Activated gamma-delta T cell treated with anti-CD3 and anti-CD28 coated beads, Interleukin-2, amount 50 U/mL, for 16 hours (primary cell): ENCODE measurements around the gene SNCAIP.

Experiments used
- DNase-seq: peaks from one replicate; pipeline ENCODE4 v3.0.0-alpha.2; 2020; ENCODE audit warnings: low read depth

Gene SNCAIP

GRCh38 chr5:122311961-122312590 lies at the start of gene SNCAIP:
TSS of gene SNCAIP (plus strand) at chr5:122312237. CDS start at chr5:122391135, 78,898 bp downstream.
- no peak for DNase-seq

- DNase-seq, result no peak
Measured at GRCh38 chr5:122263352-122264030, 48.5 kb upstream of the SNCAIP start.

- DNase-seq, result no peak
Measured at GRCh38 chr5:122264610-122265009, 47.4 kb upstream of the SNCAIP start.

- no peak for DNase-seq
Measured at GRCh38 chr5:122267185-122267584, 44.9 kb upstream of the SNCAIP start.

GRCh38 chr5:122273696-122274095 lies 38.3 kb upstream of the SNCAIP start:
- DNase-seq, result no peak

GRCh38 chr5:122283592-122283991 lies 28.4 kb upstream of the SNCAIP start:
- DNase-seq, result no peak

GRCh38 chr5:122286541-122286940 lies 25.5 kb upstream of the SNCAIP start:
- DNase-seq, result no peak

GRCh38 chr5:122287101-122287500 lies 24.9 kb upstream of the SNCAIP start:
- DNase-seq, result no peak

- no peak for DNase-seq
Measured at GRCh38 chr5:122291000-122291901, 20.8 kb upstream of the SNCAIP start.

- DNase-seq, result no peak
Measured at GRCh38 chr5:122292332-122292731, 19.7 kb upstream of the SNCAIP start.

- DNase-seq, result no peak
Measured at GRCh38 chr5:122295138-122295537, 16.9 kb upstream of the SNCAIP start.

- DNase-seq, result no peak
Measured at GRCh38 chr5:122296871-122297270, 15.2 kb upstream of the SNCAIP start.

- DNase-seq, result no peak
Measured at GRCh38 chr5:122297587-122298298, 14.3 kb upstream of the SNCAIP start.

- DNase-seq, result no peak
Measured at GRCh38 chr5:122300374-122300773, 11.7 kb upstream of the SNCAIP start.

- DNase-seq, result no peak
Measured at GRCh38 chr5:122301016-122301415, 11.0 kb upstream of the SNCAIP start.

GRCh38 chr5:122304471-122305215 lies 7.4 kb upstream of the SNCAIP start:
- DNase-seq, result no peak

GRCh38 chr5:122306461-122306860 lies 5.6 kb upstream of the SNCAIP start:
- DNase-seq, result no peak

- DNase-seq, result no peak
Measured at GRCh38 chr5:122310889-122311288, 1.1 kb upstream of the SNCAIP start.

GRCh38 chr5:122311497-122311960 lies 508 bp upstream of the SNCAIP start:
- no peak for DNase-seq

- no peak for DNase-seq
Measured at GRCh38 chr5:122312591-122313406, 762 bp downstream of the SNCAIP start.
